SH-SY5Y (cell line): ENCODE measurements around the gene PCGF1.

ENCODE experiments used
- GATA2 ChIP-seq: IDR thresholded peaks from 2 replicates; pipeline ENCODE4 v1.6.1; 2011; ENCODE audit warnings: mild to moderate bottlenecking, low read depth, low read length
- GATA3 ChIP-seq: IDR thresholded peaks from 2 replicates; pipeline ENCODE4 v1.6.1; 2011; ENCODE audit warnings: low read depth, mild to moderate bottlenecking, low read length, moderate library complexity

DNA sequence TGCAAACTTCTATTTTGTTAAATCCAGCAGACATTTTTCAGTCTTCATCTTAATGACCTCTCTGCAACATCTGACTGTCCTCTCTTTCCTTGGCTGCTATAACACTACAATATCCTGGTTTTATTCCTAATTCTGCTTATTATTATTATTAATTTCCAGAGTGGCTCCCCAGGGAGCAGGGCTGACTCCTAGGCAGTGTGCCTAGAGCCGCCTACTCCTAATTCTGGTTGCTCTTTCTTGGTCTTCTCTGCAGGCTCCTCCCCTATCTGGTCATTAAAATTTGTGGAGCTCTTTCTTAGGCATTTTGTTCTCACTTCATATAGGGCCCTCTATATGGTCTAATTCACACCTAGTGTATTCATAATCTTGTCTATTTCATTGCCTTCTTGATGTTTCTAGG is 35.5 kb upstream of the PCGF1 start:
- no peak for TF ChIP-seq GATA2
- TF ChIP-seq GATA3, result no peak
